Measurements from ENCODE around the gene HAGH. TPM values are rescaled to one million over a fixed set of nuclear protein-coding genes. Genes with fewer than 3 reads are reported as not detected.

The HAGH gene
- total and polyA plus RNA-seq, 9 of the 15 experiments (the other 6 are each of a cell fraction or from before 2014, with no cell fraction given), result 0.46 to 35.1 (median 16.8) TPM

GRCh38 chr16:1782408-1783264, 44.0 kb downstream of the HAGH start, which contains the start of the genes NUBP2 and SPSB3 (continued):
- no peak for TF ChIP-seq TAL1 (IDR thresholded peaks at IDR 0.05)
- peak; percentile 40; the same call in 1 of the 2 replicates for TF ChIP-seq MAX (CRISPR knock-in tag; IDR thresholded peaks at IDR 0.05)
- 0 out of 2 replicates have a peak, but pooled peaks have one; percentile 18 for TF ChIP-seq USF1 (CRISPR knock-in tag; IDR thresholded peaks at IDR 0.05)
- TF ChIP-seq ZNF175 (CRISPR knock-in tag; IDR thresholded peaks at IDR 0.05; ENCODE audit: low read depth), result no peak
- TF ChIP-seq TCF7L2 (IDR thresholded peaks at IDR 0.05; ENCODE audit: low read depth, low read length), result no peak
- TF ChIP-seq MLX (CRISPR knock-in tag; conservative IDR thresholded peaks at IDR 0.05), result no peak
- TF ChIP-seq TOE1 (IDR thresholded peaks at IDR 0.05; ENCODE audit: borderline replicate concordance), result no peak
- TF ChIP-seq TOE1 (CRISPR knock-in tag; IDR thresholded peaks at IDR 0.05; ENCODE audit: borderline replicate concordance, low read depth), result no peak
- TF ChIP-seq NEUROD1 (IDR thresholded peaks at IDR 0.05; ENCODE audit: borderline replicate concordance, low read depth, low read length, partially characterized antibody), result peak; percentile 98
- TF ChIP-seq HINFP (tag; conservative IDR thresholded peaks at IDR 0.05; ENCODE audit: low read depth), result no peak
- no peak for TF ChIP-seq E2F1 (CRISPR knock-in tag; IDR thresholded peaks at IDR 0.05)
- TF ChIP-seq HES1 (IDR thresholded peaks at IDR 0.05; ENCODE audit: low read depth), result no peak
- no peak for TF ChIP-seq STAT6 (CRISPR knock-in tag; IDR thresholded peaks at IDR 0.05)
- no peak for TF ChIP-seq ZNF124 (CRISPR knock-in tag; IDR thresholded peaks at IDR 0.05)
- TF ChIP-seq GATAD2A (IDR thresholded peaks at IDR 0.05), result no peak
- TF ChIP-seq PTTG1 (tag; IDR thresholded peaks at IDR 0.05; ENCODE audit: low read depth), result no peak
- TF ChIP-seq GTF2F1 (IDR thresholded peaks at IDR 0.05; ENCODE audit: low read depth, low read length), result no peak

All from K562 (cell line).